Activated CD4-positive, alpha-beta T cell treated with anti-CD3 and anti-CD28 coated beads, Interleukin-2, Interleukin-6, amounts not matched to agents 100 ng/mL and 50 ng/mL, durations not matched to agents 16 hours and 8 hours (primary cell): ENCODE results near the gene GPR61.

ENCODE experiments used
- DNase-seq: peaks from one replicate; pipeline ENCODE4 v3.0.0-alpha.2; 2020

GPR61 gene

GRCh38 chr1:109537450-109538178 is 2.1 kb upstream of the GPR61 start:
- DNase-seq: no peak

GRCh38 chr1:109538827-109539555 is 681 bp upstream of the GPR61 start:
- DNase-seq: no peak

- no peak for DNase-seq
Observed at GRCh38 chr1:109541102-109541501, 1.4 kb downstream of the GPR61 start.

GRCh38 chr1:109542657-109543056 is 3.0 kb downstream of the GPR61 start:
- no peak for DNase-seq

GRCh38 chr1:109543283-109543987 is 3.8 kb downstream of the GPR61 start:
- no peak for DNase-seq

GRCh38 chr1:109543988-109544735 is 4.5 kb downstream of the GPR61 start:
- DNase-seq: no peak

- peak; percentile 93 for DNase-seq
Observed at GRCh38 chr1:109546311-109547109, 6.8 kb downstream of the GPR61 start.

GRCh38 chr1:109547463-109548320 is 8.0 kb downstream of the GPR61 start:
- DNase-seq: peak; percentile 23

- DNase-seq: peak; percentile 96
Observed at GRCh38 chr1:109548321-109549267, 8.9 kb downstream of the GPR61 start, which contains the start of gene GNAI3. TSS of gene GNAI3 (plus strand) at chr1:109548615. CDS start at chr1:109548721, 106 bp downstream.

- DNase-seq: no peak
Observed at GRCh38 chr1:109556563-109556962, 16.9 kb downstream of the GPR61 start.

GRCh38 chr1:109557520-109557919 is 17.8 kb downstream of the GPR61 start:
- DNase-seq: no peak

GRCh38 chr1:109559995-109560394 is 20.3 kb downstream of the GPR61 start:
- no peak for DNase-seq

- DNase-seq: no peak
Observed at GRCh38 chr1:109564194-109564878, 24.7 kb downstream of the GPR61 start.

- no peak for DNase-seq
Observed at GRCh38 chr1:109565241-109565640, 25.6 kb downstream of the GPR61 start.

- DNase-seq: no peak
Observed at GRCh38 chr1:109566982-109567381, 27.3 kb downstream of the GPR61 start.

GRCh38 chr1:109567877-109568672 is 28.4 kb downstream of the GPR61 start:
- DNase-seq: no peak

- no peak for DNase-seq
Observed at GRCh38 chr1:109569323-109569722, 29.7 kb downstream of the GPR61 start.

GRCh38 chr1:109570414-109570813 is 30.7 kb downstream of the GPR61 start:
- DNase-seq: no peak
